GM18519 (cell line): ENCODE measurements around the gene GRM8.

Source experiments
- ATAC-seq: cut with Tn5 transposase; IDR thresholded peaks from one replicate; pipeline ENCODE4 v1.9.1; 2021; ENCODE audit warnings: mild to moderate bottlenecking, moderate library complexity; ENCODE audit not compliant: unreplicated experiment, low FRiP score

Gene GRM8

GRCh38 chr7:127041689-127042452 is 210.9 kb downstream of the GRM8 start:
- no peak for ATAC-seq

GRCh38 chr7:127040042-127040441 is 212.7 kb downstream of the GRM8 start:
- ATAC-seq = no peak

GRCh38 chr7:127039541-127039940 is 213.2 kb downstream of the GRM8 start:
- ATAC-seq = no peak

GRCh38 chr7:127035203-127035849 is 217.4 kb downstream of the GRM8 start:
- no peak for ATAC-seq

GRCh38 chr7:127034186-127034806 is 218.4 kb downstream of the GRM8 start:
- ATAC-seq = no peak

GRCh38 chr7:127029823-127030222 is 222.9 kb downstream of the GRM8 start:
- ATAC-seq = no peak

- ATAC-seq = no peak
Observed at GRCh38 chr7:127021857-127022256, 230.9 kb downstream of the GRM8 start.

- no peak for ATAC-seq
Observed at GRCh38 chr7:127021019-127021738, 231.6 kb downstream of the GRM8 start.

- ATAC-seq = no peak
Observed at GRCh38 chr7:127018889-127019288, 233.9 kb downstream of the GRM8 start.

GRCh38 chr7:127017196-127017595 is 235.5 kb downstream of the GRM8 start:
- no peak for ATAC-seq

GRCh38 chr7:127000725-127001124 is 252.0 kb downstream of the GRM8 start:
- ATAC-seq = no peak

- ATAC-seq = no peak
Observed at GRCh38 chr7:126996659-126997058, 256.1 kb downstream of the GRM8 start.

GRCh38 chr7:126993626-126994213 is 259.0 kb downstream of the GRM8 start:
- ATAC-seq = no peak

- ATAC-seq = no peak
Observed at GRCh38 chr7:126988022-126988421, 264.7 kb downstream of the GRM8 start.

GRCh38 chr7:126979722-126980121 is 273.0 kb downstream of the GRM8 start:
- ATAC-seq = no peak

GRCh38 chr7:126978865-126979264 is 273.9 kb downstream of the GRM8 start:
- no peak for ATAC-seq

- ATAC-seq = no peak
Observed at GRCh38 chr7:126973066-126973465, 279.7 kb downstream of the GRM8 start.

GRCh38 chr7:126972571-126972970 is 280.2 kb downstream of the GRM8 start:
- no peak for ATAC-seq

- no peak for ATAC-seq
Observed at GRCh38 chr7:126959649-126960048, 293.1 kb downstream of the GRM8 start.

- ATAC-seq = no peak
Observed at GRCh38 chr7:126958367-126958766, 294.4 kb downstream of the GRM8 start.

- no peak for ATAC-seq
Observed at GRCh38 chr7:126957443-126957842, 295.3 kb downstream of the GRM8 start.
